GM12864 (cell line): Measurements from ENCODE around the gene LRRC4B.

Experiments used
- DNase-seq: peaks from one replicate; pipeline ENCODE4 v3.0.0-alpha.2; 2011; ENCODE audit warnings: low read depth
- H3K4me3 ChIP-seq: 2 replicates; pipeline ENCODE4 v1.5.1; 2011; ENCODE audit warnings: mild to moderate bottlenecking, low read depth, low read length, control low read depth
- TF ChIP-seq, protein P1 (sequence below): IDR thresholded peaks from 2 replicates; pipeline ENCODE4 v1.5.1; 2011; ENCODE audit warnings: low read depth, mild to moderate bottlenecking, moderate library complexity, low read length, control low read depth, inconsistent platforms; ENCODE audit errors: missing control alignments

Gene LRRC4B

DNA sequence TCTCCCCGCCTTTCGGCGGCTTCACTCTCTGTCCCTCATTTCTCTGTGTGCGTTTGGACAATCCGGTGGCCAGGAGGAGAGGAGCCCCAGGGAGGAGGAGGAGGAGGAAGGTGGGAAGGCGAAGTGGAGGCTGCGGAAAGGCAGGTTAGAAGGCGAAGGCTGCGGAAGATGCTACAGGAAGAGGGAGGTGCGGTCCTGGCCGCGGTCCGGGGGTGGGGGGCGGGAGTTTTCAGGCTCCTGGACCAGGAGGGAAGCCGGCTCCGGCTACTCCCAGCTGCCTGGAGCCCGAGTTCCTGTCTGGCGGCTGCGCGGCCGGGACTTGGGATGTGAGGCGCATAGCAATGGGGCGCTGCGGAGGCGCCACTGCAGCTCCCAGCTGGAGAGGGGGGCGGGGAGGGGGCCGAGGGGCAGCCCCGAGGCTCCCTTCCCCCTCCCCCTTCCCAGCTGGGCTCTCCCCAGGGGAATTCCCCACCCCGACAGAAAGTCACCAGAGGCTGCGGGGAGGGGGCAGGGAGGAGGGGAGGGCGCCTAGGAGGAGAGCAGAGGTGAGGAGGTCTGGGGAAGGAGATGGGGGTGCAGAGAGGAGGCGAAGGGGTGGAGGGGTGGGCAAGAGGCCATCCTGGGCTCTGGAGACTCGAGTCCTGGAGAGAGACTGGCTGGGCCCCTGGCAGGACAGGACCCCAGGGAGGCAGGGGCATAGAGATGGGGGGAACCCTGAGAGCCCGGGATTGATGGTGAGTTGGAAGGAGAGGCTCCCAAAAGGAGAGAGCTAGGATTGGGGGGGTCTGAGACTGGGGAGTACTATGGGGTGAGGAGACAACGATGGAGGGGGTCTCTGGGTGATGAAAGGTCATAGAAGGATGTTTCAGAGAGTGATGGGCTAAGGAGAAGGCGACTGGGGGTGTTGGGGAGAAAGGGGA, 2.0 kb downstream of the LRRC4B start:
- no peak overlapping the region for H3K4me3 ChIP-seq
- DNase-seq, result no peak
- TF ChIP-seq, protein P1, sequence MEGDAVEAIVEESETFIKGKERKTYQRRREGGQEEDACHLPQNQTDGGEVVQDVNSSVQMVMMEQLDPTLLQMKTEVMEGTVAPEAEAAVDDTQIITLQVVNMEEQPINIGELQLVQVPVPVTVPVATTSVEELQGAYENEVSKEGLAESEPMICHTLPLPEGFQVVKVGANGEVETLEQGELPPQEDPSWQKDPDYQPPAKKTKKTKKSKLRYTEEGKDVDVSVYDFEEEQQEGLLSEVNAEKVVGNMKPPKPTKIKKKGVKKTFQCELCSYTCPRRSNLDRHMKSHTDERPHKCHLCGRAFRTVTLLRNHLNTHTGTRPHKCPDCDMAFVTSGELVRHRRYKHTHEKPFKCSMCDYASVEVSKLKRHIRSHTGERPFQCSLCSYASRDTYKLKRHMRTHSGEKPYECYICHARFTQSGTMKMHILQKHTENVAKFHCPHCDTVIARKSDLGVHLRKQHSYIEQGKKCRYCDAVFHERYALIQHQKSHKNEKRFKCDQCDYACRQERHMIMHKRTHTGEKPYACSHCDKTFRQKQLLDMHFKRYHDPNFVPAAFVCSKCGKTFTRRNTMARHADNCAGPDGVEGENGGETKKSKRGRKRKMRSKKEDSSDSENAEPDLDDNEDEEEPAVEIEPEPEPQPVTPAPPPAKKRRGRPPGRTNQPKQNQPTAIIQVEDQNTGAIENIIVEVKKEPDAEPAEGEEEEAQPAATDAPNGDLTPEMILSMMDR, result no peak

DNA sequence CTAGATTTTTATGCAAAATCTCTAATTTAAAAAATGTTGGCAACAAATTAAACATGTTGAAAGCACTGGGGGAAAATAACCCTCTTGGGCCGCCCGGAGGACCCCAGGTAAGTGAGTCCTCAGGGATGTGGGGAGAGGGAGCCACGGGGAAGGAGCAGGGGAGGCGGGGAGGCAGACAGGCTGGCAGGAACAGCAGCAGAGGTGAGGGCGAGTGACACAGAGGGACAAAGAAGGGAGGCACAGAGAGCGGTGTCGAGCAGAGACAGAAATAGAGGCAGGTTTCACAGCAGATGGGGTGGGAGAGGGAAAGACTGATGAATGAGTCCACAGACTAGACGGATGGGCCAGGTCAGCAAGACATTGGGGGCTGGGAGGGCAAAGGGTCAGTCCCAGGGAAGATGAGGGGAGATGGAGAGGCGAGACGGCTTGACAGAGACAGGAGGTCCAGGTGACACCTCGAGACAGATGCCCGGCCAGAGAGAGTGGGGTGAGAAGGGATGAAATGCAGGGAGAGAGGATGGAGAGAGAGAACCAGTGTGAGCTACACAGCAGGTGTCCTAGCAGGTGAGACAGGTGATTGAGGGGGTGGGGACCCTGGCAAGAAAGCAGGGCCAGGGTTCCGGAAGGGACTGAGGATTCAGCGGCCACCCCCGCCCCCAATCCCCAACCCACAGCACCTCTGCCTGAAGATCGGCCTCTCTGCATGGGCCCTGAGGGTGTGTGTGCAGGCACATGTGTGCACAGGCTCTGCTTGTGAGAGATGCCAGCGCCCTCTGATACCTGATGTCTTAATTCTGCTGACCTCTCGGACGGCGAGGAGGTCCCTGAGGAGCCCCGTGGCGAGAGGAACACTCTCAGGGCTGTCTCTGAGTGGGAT, 3.8 kb downstream of the LRRC4B start:
- DNase-seq, result no peak

DNA sequence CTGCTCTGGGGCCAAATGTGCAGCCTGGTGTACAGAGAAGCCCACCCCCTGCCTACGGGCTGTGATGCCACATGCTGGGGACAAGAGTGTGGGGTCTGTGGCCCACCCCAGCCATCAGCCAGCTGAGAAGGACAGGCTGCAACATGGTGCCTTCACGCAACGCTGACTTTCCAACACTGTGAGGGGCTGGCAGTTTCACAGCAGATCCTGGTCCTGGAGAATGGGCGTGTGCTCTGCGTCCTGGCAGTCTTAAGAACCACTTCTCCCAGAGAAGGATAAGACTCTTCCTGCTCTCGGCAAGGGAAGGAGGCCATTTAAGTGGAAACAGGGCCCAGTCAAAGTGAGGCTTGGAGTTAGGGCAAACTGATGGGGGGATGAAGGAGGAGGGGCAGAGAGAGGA, 4.6 kb downstream of the LRRC4B start:
- no peak for DNase-seq
- TF ChIP-seq, protein P1, result no peak
- H3K4me3 ChIP-seq, result no peak overlapping the region

More for the DNA sequence above, 3.8 kb downstream of the LRRC4B start:
- TF ChIP-seq, protein P1, result no peak
- no peak overlapping the region for H3K4me3 ChIP-seq

DNA sequence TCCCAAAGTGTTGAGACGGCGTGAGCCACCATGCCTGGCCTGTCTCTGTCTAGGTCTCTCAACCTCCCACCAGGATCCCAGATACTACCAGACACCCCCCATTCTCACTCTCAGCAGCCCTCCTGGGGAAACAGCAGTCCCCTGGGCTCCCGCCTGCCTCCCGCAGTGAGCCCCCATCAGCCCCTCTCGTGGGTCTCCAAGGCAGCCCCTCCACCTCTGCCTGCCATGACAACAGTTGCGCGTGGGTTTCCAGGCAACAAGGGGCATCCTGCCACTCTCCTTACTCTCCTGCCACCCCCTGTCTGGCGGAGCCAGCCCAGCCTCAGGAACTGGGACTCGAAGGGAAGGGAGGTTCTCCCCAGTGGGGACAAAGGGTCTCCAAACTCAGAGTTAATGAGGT, 5.2 kb downstream of the LRRC4B start:
- TF ChIP-seq, protein P1, result no peak
- DNase-seq, result no peak
- H3K4me3 ChIP-seq, result no peak overlapping the region

DNA sequence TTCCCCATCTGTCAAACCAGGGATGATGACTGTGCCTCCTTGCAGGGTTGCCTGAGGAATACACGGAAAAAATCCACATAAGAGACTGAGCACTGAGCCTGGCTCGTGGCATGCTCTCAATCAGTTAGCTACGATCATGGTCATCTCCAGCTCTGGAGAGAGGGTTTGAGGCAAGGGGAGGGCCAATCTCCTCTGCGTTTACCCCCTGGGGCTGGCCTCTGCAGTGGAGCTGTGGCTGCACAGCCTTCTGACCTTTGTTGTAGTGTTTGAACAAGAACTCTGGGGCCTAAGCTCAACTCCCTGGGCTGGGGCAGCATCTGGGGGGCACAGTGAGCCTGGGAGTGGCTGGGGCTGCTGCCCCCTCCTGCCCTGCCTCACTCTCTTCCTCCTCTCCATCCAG, 5.9 kb downstream of the LRRC4B start:
- H3K4me3 ChIP-seq, result no peak overlapping the region
- DNase-seq, result no peak
- TF ChIP-seq, protein P1, result no peak

DNA sequence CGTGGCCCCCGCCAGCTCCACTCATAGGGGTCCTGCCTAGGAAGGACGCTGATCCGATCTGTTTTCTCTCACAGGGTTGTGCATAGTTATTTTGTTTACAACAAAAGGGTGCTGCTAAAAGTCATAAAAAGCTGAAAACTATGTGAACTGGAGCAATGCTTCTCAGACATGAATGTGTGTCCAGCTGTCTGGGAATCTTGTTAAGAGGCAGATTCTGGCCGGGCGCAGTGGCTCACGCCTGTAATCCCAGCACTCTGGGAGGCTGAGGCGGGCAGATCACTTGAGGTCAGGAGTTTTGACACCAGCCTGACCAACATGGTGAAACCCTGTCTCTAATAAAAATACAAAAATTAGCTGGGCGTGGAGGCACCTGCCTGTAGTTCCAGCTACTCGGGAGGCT, 8.6 kb downstream of the LRRC4B start:
- no peak for DNase-seq
- TF ChIP-seq, protein P1, result no peak
- H3K4me3 ChIP-seq, result no peak overlapping the region
